HG02588 (cell line): ENCODE data around the gene ACTR6.
"Not testable (repeated sequence)": the region's sequence is repeated elsewhere in the genome, so short reads cannot be mapped to it uniquely, and the experiment has no call there.

ENCODE experiments used
- ATAC-seq: cut with Tn5 transposase; IDR thresholded peaks from one replicate; pipeline ENCODE4 v1.9.1; 2021; ENCODE audit warnings: mild to moderate bottlenecking, moderate library complexity; ENCODE audit not compliant: unreplicated experiment

Gene ACTR6

GRCh38 chr12:100184549-100185145 lies 16.0 kb upstream of the ACTR6 start:
- ATAC-seq = no peak

DNA sequence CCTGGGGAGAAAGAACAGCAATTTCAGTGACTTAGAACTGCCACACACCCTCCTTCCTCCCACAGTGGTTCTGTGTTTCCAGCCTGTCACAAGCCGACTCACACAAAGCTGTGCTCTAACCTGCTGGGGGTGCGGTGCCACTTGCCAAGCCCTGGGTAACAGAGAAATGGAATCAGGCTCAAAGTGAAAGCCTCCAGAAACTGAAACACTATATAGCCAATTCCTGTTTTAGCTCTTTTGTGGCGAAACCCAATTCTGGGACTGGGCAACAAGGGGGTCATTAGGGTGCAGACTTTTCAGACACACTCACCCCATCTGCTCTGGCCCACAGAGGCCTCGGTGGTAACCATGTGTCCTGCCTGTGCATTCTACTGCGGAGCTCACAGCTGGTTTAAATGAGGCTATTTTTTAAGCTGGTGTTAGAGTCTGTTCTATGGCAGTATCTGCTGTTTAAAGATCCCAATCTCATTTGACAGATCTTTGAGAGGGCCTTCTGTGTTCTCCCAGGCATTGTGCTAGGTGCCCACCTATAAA lies 15.2 kb upstream of the ACTR6 start:
- ATAC-seq = peak; percentile 83

GRCh38 chr12:100186071-100186470 lies 14.5 kb upstream of the ACTR6 start:
- ATAC-seq = no peak

DNA sequence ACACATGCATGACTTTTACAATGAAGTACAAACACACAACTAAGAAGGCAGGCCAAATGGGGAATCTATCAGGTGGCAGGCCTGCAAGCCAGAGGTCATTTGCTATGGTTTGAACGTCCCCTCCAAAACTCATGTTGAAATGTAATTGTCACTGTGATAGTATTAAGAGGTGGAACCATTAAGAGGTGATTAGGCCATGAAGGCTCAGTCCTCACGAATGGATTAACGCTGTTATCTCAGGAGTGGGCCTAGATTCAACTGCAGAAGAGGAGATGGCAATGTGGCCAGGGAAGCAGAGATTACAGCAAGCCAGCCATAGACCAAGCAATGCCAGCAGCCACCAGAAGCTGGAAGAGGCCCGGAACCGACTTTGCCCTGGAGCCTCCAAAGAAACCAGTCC lies 13.5 kb upstream of the ACTR6 start:
- ATAC-seq = no peak

DNA sequence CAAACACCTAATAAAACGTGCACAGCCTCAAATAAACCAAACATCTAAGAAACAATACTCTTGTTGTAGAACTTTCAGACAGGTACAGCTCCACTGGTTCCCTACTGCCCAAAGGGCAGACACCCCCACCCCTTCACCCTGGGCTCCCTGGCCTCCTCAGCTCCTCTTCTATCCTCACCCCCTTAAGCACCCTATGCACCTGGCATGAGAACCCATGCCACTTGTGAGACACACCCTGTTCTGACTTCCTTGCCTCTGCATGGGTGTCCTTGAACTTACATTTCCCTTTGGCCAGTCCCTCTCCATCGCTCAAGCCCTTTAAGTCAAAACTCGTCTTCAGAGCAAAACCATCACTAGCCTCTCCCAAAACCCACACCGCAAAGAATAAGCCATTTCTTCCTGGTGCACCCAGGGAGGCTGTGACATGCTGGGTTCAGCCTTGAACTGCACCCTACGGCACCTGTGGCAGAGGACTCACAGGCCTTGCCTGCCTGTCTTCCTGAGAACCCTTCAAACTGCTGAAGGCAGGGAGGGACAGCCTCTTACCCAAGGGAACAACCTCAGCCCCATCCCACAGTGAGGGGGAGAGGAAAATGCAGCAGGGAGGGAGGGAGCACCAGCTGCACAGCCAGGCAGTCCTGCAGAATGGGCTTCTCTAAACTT lies 12.6 kb upstream of the ACTR6 start:
- ATAC-seq = no peak

GRCh38 chr12:100188888-100189635 lies 11.6 kb upstream of the ACTR6 start:
- ATAC-seq = not testable (repeated sequence)

DNA sequence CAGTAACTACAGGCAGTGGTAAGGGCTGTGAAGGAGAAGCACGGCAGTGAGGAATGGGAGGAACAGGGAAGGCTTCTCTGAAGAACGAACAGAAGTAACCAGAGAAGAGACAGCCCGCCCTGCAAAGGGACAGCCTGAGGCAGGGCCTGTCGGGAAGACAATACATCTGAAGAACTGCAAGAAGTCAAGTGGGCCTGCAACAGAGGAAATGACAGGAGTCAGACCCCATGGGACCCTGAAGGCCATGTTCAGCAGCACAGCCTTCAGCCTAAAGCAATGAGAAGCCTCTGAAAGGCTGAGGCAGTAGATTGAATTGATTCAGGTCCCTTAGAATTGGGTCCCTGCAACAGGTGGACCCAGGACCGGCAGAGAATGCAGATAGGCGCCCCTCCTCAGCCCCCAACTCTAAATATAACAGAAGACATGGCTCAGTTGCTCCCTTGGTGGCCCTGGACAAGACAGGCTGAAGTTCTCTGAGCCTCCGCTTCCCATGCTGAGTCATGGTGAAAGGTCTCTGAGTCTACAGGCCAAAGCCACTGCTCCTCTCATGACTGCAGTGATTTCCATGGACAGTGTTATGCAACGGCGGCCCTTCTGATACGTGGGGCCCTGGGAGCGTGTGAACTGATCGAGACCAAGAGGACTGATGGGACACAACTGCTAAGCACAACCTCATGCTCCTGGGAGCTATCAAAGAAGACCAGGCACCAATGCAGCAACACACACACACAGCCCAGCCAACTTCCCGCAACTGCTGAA lies 10.8 kb upstream of the ACTR6 start:
- ATAC-seq = no peak

GRCh38 chr12:100193085-100193484 lies 7.5 kb upstream of the ACTR6 start:
- ATAC-seq = no peak

DNA sequence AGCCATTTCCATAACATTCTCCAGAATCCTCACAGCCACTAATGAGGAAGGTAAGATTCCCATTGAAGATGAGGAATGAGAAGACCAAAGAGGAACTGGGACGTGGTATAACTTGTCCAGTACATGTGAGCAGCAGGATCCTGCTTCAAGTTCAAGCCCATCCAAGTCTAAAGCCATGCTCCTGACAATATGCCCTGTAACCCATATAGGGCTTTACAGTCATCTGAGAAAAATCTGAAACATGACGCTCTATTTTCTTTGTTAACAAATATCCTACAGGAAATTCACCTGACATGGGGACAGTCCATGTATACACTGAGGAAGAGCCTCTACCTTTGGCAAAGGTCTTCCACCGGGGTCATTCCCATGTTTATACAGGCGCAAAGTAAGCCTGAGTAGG lies 3.1 kb upstream of the ACTR6 start:
- ATAC-seq = no peak

DNA sequence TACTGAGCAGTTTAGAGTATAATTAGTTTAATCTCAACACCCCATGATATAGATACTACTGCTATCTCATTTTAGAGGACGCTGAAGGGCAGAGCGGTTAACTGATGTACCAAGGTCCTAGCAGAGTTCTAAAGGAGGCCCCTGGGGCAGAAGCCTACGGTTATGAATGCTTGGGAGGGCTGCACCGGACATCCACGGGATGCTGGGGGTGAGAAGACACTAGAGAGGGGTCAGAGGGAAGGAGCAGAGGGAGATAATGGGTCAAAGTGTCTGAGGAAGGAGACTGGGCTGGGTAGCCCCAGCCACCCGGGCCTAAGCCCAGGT lies 1.6 kb upstream of the ACTR6 start:
- no peak for ATAC-seq

DNA sequence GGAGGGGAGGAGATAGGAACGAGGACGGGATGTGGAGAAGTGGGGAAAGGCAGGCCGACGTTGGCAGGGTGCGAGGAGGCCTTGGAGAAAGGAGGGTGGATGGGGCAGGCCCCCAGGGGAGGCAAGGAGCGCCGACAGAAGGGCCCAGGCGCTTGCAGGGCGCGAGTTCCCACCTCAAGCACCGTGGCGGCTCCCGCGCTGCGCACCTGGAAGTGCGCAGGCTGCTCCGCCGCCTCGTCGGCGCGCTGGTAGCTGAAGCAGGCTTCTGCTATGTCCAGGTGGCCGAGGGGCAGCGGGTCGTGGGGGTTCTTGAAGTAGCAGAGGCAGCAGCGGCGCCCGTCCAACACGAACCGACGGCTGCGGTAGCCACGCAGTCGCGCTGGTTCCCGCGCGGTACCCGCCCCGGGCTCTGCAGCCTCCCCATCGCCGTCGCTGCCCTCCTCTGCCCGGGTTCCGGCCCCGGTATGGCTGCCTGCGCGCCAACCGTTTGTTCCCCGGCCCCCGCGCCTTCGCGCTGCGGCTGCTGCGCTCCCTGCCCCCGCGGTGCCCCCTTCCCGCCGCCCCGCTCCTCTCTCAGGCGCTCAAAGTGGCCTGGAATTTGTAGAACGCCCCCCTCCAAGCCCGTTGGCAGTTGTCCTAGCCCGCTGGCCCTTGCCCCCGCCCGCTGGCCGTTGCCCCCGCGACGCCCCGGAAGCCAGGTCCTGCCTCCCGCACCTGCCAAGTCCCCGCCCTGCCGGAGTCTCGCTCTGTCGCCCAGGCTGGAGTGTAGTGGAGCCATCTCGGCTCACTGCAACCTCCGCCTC lies 1.1 kb upstream of the ACTR6 start:
- peak; percentile 72 for ATAC-seq

GRCh38 chr12:100201604-100202423 lies 1.2 kb downstream of the ACTR6 start:
- no peak for ATAC-seq

DNA sequence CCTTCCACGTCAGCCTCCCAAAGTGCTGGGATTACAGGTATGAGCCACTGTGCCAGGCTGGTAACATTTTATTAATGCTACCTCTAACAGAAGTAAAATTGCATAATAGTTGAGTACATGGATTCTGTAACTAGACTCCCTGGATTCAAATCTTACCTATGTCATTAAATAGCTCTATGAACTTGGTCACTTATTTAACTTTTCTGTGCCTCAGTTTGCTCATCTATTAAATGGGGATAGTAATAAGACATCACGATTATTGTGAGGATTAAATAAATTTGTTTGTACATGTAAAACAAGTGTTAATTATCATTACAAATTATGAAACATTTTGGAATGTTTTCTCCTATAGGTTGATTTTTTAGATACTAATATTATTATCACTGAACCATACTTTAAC lies 6.7 kb downstream of the ACTR6 start:
- no peak for ATAC-seq

DNA sequence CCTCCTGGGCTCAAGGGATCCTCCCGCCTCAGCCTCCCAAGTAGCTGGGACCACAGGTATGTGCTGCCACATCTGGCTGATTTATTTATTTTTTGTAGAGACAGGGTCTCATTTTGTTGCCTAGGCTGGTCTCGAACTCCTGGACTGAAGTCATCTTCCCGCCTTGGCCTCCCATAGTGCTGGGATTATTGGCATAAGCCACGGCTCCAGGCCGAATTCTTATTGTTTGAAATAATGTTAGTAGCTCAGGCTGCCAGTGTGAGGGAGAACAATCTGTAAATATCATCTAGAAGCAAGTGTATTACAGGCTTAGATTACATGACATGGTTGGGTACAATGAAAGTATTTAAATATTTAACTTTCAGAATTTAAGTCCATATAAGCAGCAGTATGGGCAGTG lies 8.2 kb downstream of the ACTR6 start:
- ATAC-seq = no peak

DNA sequence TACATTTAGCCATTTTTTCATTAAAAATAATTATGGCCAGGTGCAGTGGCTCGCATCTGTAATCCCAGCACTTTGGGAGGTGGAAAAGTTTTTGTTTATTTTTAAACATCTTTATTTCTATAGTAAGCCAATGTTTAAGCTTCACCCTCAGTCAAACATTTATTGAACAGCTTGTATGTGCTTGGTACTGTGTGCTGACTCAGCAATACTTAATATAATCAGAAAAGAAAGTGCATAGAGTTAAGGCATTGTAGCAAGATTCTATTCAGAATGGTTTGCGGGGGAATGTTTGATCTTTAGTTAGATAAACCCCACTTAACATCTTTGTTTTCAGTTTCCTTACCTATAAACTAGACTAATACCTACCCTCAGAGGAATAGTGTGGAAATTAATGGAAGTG lies 11.1 kb downstream of the ACTR6 start:
- ATAC-seq = no peak

DNA sequence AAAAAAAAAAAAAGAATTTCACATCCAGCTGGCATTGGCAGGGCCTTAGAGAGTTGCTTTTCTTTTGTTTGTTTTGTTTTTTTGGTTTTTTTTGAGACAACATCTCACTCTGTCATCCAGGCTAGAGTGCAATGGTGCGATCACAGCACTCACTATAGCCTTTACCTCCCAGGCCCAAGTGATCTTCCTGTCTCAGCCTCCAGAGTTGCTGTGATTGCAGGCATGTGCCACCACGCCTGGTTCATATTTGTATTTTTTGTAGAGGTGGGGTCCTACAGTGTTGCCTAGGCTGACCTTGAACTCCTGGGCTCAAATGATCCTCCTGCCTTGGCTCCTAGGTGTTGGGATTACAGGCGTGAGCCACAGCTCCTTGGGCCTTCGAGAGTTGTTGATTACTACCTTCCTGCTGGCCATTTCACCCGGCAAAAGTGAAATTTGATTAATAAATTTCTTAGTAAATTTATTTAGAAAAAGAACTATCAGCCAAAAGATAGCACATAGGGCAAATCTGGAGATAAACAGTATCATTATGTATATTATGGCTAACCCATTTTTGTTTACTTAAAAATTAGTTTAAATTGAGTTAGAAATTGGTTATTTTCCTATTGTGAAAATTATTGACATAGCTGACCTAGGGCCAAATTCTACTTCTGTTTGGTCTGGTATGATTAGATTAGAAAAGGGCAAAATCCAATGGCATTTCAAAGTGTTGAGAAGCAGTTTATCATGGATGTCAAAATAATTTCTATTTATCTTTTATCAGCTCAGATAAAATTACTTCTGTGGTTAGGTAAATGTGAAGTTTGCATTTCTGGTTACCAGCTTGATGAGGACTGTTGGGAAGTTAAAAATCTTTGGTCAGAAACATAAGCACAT lies 12.6 kb downstream of the ACTR6 start:
- ATAC-seq = no peak

DNA sequence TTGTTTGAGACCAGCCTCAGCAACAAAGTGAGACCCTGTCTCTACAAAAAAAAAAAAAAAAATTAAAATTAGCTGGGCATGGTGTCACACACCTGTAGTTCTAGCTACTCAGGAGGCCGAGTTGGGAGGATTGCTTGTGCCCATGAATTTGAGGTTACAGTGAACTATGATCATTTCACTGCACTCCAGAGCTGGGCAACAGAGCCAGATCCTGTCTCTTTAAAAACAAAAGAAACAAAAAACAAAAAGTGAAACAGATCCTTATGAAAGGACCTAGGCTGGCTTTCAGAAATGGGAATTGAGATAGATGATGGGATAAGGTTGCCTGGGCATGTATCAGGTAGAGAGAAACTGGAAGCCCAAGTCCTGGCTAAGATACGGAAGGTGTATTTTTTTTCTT lies 13.9 kb downstream of the ACTR6 start:
- no peak for ATAC-seq

DNA sequence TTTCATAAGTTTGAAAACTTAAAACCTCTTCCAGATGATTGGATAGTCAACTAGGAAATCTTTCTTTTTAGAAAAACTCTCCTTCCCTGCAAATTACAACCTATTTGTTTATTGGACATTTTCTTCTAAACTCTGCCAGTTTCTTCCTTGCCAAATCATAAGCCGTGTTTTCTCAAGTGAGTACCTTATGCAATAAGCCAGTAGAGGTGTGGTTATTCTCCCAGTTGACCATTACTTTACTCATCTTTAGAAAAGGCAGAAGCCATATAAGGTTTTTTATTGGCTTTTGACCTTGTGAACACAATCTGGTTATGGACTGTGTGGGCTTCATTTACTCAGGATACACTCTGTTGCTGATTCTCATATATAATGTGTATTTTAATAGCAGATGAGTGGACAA lies 14.6 kb downstream of the ACTR6 start:
- ATAC-seq = no peak

GRCh38 chr12:100216337-100216736 lies 15.7 kb downstream of the ACTR6 start:
- no peak for ATAC-seq
